Testis (tissue), 2 donors: ENCODE data around the gene C12orf75.

ENCODE experiments used
- POLR2A ChIP-seq: fragments of 450-650 bp; IDR thresholded peaks from one replicate; pipeline ENCODE4 v1.6.1; 2017; ENCODE audit warnings: antibody characterized with exemption, mild to moderate bottlenecking, moderate library complexity
- TF ChIP-seq, protein P1 (sequence below), 3 experiments: fragments of 450-650 bp in 2 of 3; fragments of 200-600 bp in 1 of 3; sonication (generic) in 1 of 3; IDR thresholded peaks; one replicate each; pipeline ENCODE4 v1.5.1; 2016 to 2019; ENCODE audit warnings: antibody characterized with exemption in 3 of 3, mild to moderate bottlenecking in 2 of 3, moderate library complexity in 1 of 3

DNA sequence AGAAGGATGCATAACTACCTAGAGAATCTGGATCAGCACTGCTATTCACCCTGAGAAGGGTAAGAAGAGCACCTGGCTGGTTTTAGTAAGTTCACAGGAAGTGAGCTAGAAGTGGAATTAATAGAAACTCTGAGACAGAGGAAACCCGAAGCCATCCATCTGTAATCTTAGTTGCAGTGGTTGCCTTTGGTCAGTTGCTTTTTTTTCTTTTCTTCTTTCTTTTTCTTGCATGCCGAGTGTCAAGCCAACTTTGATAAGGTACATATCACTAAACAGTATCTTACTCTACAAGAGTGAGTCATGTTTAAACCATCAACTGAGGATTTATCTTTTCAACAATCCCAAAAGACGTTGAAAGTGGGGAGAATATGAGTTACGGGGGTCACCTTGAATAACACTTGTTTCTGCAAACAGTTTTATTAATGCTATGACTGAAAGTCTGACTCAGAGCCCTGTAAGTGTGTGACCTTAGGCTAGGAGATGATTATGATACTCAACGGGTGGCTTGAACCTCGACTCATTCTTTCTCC, 26.7 kb downstream of the C12orf75 start:
- TF ChIP-seq, protein P1, sequence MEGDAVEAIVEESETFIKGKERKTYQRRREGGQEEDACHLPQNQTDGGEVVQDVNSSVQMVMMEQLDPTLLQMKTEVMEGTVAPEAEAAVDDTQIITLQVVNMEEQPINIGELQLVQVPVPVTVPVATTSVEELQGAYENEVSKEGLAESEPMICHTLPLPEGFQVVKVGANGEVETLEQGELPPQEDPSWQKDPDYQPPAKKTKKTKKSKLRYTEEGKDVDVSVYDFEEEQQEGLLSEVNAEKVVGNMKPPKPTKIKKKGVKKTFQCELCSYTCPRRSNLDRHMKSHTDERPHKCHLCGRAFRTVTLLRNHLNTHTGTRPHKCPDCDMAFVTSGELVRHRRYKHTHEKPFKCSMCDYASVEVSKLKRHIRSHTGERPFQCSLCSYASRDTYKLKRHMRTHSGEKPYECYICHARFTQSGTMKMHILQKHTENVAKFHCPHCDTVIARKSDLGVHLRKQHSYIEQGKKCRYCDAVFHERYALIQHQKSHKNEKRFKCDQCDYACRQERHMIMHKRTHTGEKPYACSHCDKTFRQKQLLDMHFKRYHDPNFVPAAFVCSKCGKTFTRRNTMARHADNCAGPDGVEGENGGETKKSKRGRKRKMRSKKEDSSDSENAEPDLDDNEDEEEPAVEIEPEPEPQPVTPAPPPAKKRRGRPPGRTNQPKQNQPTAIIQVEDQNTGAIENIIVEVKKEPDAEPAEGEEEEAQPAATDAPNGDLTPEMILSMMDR (IDR thresholded peaks at IDR 0.05): no peak
- TF ChIP-seq POLR2A: no peak
